Dedifferentiated amniotic fluid mesenchymal stem cell (primary cell): ENCODE results near the gene SSBP1.
"Not testable (repeated sequence)": the region's sequence is repeated elsewhere in the genome, so short reads cannot be mapped to it uniquely, and the experiment has no call there.

Experiments
- DNase-seq: peaks from one replicate; pipeline ENCODE4 v3.0.0-alpha.2; 2016; ENCODE audit errors: extremely low spot score

Gene SSBP1

DNA sequence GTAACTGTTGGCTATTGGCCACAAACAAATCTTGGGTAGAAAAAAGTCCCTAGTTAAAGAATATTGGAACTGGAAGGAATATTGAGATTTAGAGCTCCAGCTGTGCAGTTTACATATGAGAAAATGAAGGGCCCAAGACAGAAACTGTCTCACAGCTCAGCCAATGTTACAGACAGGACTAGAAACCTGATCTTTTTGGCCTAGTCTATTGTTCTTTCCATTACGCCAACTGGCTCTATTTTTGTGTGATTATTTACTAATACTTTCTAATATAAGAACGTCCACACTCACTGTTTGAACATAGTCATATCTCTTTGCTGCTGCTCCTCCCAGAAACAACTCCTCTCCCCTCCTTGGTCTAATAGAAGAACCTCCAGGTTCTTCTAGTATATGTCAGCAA, 28.8 kb upstream of the SSBP1 start:
- DNase-seq: no peak

DNA sequence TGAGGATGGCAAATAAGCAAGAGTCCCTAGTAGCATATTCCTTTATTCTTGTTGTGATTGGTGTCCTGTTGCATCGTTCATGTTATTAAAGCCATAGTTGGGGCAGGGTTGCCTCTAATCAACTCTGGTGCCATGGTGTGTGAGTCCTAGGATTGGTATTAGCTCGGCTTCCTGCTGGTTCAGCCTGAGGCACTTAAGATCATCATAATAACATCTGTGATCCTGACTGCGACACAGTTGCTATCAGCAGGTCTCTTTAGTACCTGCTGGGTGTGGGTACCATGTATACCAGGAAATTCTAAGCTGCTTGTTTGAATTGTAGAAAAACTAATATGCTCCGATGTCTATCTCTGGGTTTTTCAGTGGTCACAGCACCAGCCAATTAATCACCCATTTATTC, 28.4 kb upstream of the SSBP1 start:
- no peak for DNase-seq

DNA sequence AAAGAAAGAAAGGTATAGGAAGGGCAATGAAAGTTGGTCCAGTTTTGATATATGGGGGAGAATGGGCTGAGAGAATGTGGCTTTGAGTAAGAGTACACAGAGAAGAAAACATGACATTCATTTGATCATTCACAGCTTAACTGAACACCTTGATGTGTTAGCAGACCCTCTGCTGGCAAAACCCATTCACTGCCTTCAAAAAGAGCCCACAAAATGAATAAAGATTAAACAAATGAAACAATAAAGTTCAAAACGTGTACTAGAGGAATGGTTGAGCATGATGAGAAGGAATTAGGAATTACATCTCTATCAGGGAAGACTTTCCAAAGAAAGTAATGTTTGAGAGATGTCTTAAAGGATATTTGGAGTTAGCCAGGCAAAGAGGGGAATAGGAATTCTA, 27.9 kb upstream of the SSBP1 start:
- DNase-seq: no peak

DNA sequence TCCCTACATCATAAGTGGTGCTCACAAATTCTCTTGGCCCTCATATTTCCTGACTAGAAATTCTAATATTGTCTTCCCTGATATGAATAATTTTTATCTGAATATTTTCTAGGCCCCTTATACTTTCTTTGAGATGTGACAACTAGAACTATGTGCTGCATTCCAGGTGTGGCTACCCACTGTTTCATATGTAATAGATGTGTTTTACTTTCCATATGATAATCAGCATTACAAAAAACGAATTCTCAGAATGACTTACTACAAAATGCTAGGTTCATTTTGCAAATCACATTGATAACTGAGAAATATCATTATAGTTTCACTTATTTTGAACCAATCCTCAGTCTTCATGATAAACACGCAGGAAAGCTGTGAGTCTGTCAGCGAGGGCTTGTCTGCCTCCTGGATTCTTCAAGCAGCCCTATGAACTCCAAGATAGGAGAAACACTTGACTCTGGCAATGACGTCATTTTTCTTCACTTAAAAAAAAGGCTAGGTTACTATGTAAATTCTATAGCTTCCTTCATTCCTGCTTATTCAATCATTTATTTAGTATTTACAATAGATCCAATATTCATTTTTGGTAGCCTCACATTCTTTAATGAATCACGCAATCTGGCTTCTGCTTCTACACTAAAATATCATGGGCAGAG, 25.4 kb upstream of the SSBP1 start:
- no peak for DNase-seq

DNA sequence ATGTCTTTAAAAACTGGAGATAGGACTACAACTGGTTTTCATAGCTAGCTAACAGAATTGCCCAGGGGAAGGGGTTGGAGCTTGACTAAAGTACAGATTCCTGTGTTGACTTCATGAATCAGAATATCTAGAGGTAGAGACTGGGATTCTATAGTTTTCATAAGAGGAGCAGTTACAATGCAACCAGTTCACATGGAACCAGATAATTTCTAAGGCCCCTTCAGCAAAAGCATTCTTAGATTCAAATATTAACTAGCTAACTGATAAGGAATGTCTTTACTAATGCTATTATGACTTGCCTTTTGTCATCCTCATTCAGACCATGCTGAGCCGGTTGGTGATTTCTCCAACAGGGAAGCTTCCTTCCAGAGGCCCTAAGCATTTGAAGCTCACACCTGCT, 24.3 kb upstream of the SSBP1 start:
- DNase-seq: no peak

DNA sequence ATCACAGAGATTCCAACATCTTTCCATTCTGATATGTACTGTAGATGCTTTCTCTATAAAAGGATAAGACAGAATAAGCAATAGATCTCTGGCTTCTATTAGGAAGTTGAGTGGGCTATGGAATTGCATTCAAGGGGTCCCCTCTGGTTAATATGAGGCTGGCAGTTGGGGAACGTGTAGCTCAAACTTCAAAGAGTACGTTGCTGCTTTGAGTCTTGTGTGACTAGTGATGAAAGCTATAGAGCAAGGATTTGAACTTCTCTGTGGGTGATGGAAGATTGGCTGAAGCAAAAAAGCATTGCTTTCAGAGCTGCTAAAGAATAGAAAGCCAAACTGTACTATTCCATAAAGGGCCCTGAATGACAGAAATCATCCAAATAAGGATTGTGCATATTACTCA, 23.6 kb upstream of the SSBP1 start:
- DNase-seq: no peak

DNA sequence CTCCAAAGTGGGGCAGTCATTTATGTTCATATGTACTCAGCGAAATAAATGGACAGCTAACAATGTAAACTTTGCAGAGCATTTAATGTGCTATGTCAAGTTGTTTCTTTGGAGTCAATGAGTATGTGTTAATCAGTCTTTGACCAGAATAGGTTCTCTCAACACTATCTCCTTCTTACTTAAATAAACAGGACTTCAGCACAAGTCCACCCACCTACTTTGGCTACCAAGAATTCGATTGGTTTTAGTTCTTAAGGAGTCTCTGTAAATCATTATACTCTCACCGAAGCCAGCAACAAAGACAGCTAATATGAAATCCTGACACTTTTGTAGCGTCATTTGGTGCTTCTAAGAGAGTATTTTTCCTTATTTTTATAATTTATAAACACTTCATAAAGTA, 23.1 kb upstream of the SSBP1 start:
- no peak for DNase-seq

DNA sequence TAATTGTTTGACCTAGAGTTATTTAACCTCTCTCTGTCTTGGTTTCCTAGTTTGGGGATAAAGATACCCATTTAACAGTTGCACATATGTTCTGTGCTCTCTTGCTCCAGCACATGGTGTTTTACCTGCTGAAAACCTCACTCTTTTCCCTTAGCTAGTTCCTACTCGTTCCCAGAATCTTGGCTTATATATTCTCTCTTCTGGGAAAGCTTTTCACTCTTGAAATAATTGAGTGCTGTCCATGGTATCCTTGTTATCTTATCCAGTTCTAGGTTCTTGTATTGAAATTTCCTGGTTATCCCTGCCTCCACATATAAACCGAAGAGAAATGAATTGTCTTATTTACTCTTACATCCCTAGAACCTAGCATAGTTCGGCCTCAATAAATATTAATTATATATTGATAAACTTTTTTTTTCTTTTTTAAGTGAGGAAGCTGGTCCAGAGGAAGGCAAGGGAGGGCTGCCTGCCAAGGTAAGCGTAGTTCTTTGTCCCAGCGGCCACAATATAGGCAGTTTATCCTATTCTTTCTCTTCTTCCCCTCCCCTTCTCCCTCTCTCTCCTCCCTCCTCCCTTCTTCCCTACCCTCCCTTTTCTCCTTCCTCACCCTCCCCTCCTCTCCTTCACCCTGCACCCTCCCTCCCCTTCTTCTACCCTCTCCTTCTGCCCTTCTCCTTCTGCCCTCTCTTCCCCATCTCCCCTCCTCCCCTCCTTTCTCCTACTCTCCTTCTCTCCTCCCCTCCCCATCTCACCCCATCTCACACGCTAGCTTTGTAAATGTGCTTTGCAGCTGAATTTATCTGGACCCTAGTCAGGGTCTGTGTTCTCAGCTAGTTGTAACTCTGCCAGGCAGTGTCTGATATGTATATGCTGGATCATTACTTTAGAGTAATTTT, 22.1 kb upstream of the SSBP1 start:
- DNase-seq: no peak

DNA sequence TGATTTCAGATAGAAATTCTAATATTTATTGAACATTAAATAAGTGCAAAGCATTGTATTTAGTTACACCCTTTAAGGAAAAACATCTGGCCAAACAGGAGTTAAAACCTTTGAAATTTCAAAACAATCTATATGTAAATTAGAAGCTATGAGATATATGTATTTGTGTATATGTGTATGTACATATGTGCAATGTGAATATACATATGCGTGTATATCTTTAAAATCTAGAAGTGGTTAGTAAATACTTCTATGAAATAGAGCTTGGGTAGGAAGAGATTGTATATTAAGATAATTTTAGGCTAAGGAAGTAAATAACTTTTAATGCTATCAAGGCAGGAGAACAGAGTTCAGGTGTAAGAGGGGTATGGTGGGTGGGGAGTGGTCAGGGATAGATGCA, 20.7 kb upstream of the SSBP1 start:
- DNase-seq: no peak

DNA sequence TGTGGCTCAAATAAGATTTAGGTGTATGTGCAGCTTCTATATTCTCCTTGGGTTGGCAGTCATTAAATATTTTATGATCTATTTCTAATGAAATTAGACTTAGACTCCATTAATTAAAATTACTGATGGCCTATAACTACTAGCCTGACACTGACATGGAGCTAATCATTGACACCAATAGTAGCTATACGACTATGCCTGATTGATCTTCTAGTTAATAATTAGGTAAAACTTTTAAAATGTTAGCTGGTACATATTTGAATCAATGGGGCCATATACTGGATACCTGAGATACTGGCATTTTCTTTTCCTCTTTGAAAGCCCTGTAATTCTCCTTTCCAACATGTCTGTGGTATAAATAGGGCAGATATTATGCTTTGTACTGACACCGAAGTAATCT, 15.6 kb upstream of the SSBP1 start:
- DNase-seq: no peak

DNA sequence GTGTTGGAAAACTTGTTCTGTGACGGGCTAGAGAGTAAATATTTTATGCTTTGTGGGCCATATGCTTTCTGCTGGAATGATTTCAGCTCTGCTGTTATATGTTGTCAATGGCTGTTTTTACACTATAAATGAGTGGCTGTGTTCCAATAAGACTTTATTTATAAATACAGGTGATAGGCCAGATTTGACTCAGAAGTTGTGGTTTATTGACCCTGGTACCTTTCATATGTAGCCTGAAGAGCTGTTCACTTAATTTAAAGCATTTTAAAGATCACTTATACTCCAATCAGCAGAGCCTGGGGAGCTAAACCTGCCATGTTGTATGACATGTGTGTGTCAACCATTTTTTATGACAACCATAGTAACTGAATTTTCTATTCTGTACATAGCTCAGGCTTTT, 9.1 kb upstream of the SSBP1 start:
- no peak for DNase-seq

DNA sequence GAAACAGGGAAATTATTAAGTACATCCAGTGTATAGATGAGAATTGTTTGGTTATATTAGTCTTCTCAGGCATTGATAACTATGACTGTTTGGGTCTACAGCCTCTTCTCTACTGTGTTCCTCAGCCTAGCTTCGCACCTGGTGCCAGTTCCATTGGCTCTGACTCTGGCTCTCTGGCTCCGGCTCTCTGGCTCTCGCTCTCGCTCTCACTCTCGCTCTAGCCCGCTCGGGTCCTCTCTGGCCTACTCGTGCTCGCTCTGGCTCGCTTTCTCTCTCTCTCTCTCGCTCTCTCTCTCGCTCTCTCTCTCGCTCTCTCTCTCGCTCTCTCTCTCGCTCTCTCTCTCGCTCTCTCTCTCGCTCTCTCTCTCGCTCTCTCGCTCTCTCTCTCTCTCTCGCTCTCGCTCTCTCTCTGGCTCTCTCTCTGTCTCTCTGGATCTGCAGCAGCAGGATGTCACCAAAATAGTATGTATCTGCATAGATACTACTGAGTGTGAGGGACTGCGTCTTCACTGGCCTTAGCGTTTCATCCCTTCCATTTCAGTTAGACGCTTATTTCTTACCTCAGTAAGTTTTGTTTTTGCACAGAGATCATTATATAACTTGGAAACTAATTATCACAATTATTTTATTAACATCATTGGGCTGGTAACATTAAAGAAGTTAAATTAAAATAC, 6.5 kb upstream of the SSBP1 start:
- DNase-seq: no peak

DNA sequence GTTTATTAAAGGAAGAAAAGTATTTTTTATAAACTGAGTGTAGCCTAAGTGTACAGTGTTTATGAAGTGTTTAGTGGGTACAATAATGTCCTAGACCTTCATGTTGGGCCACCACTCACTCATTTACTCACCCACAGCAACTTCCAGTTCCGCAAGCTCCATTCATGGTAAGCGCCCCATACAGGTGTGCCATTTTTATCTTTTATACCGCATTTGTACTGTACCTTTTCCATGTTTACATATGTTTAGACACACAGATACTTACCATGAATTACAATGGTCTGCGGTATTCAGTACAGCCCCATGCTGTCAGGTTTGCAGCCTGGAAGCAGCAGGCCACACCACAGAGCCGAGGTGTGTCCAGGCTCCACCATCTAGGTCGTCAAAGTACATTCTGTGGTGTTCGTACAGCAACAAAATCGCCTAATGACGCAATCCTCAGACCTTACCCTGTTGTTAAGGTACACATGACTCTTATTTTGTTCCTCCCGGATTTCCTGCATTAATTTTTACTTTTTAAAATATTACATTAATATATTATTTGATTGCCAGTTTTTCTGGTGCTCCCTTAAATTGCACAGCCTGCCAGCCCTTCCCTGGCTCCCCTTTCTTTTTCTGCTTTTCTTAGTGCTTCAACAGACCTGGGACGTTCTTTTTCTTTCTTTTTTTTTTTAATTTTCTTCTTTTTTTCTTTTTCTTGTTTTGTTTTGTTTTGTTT, 881 bp upstream of the SSBP1 start:
- no peak for DNase-seq

DNA sequence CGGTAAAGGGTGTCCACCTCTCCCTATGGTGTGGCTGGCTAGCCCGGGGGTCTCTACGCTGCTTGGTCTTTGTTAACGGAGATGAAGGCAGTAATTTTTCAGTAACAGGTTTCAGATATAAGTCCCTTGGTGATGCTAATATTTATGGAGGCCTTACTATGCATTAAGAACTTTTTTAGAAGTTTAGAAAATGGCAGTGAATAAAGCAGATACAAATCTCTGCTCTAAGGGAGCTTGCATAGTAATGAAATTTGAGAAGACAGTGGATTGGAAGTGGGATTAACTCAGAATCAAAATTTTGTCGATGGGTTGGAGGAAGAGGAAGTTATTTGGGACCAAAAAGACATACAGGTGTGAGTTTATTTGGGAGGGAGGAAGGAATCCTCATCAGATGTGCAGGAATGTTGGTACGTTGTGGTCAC, 445 bp downstream of the SSBP1 start:
- DNase-seq: no peak

DNA sequence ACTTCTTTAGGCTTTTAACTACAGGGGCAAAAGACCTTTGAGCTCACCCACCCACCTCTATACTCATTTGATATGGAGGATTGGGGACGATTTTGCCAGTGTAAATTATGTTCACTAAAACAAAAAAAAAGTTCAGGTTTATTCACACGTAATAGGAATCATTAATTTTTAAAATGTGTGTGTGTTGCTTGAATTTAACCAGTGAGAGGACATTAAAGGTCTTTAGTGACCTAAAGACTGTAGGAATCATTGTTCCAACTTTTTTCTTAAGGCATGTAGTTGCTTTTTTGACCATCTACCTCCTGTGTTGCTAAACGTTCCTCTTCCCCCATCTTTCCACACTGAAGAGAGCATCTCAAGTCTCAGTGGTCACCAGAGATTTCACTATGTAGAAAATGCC, 1.1 kb downstream of the SSBP1 start:
- no peak for DNase-seq

DNA sequence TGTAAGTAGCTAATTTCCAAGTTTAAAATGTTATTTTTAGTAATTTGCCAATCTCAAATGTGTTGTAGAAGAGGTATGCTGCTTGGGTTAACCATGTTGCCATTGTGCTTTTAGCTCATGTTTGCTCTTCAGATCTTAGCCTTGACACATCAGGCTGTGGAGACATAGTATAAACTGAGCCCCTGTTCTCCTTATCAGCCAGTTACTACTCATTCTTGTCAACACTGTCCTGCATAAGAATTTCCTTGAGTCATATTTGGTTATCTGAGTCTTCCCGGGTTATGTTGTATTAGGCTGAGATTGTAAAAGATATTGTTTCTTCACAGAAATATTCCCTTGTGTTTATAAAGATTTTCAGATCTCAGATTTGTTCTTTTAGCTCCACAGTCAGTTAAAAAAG, 4.1 kb downstream of the SSBP1 start:
- DNase-seq: no peak

DNA sequence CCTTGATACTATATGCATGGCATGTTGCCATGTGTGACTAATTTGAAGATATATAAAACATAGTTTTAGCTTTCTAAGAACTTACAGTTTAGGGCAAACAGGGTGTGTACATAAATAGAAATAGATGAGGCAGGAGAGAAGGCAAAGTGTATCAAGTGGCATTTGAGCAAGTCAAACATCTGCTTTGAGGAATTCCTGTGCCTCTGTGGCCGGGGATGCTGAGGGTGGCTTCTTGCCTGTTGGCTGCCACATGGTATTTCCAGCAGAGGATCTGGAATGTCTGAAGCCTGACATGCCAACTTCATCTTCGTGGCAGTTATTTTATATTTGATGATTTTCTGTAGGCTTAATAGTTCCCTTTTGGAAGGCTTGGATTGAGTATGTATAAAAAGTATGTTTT, 6.0 kb downstream of the SSBP1 start:
- no peak for DNase-seq

DNA sequence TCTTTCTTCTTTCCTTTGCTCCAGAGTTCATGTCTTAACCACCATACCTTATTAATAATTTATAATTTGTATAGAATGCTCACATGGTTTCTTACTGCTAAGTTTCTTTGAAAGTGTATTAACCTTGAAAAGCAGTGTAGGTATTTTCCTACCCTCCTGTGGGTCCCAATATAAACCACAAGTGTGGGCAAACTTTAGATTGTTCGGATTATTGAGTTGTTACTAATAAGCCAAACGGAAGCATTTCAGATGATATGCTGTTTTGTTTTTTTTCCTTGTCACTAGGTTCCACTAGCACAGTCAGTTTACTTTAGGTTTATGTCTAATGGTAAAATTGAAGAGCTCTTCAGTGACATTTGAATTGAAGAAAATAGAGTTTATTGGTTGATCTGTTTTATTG, 10.2 kb downstream of the SSBP1 start:
- no peak for DNase-seq

DNA sequence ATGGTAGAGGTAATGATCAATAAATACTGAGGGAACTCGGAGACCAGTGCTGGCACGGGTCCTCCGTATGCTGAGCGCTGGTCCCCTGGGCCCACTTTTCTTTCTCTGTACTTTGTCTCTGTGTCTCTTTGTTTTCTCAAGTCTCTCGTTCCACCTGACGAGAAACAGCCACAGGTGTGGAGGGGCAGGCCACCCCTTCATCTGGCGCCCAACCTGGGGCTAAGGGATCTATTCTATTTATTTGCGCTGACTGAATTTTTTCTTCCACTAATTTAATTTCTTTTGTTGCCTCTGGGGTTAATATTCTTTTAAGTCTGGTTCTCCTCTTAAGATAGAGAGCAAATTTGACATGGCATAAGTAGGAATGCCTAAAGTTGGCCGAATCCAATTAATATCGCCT, 13.7 kb downstream of the SSBP1 start:
- DNase-seq: not testable (repeated sequence)

DNA sequence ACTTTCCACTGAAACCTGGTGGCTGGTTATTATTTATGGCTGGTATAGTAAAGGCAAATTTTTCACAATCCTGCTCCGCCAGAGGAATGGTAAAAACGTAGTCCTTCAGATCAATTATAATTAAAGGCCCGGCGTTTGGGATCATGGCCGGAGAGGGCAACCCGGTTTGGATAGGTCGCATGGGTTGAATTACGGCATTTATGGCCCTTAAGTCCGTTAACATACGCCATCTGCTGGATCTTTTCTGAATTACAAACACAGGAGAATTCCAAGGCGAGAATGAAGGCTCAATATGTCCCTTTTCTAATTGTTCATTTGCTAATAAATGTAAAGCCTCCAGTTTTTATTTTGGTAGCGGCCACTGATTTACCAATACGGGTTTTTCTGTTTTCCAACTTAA, 14.5 kb downstream of the SSBP1 start:
- no peak for DNase-seq

DNA sequence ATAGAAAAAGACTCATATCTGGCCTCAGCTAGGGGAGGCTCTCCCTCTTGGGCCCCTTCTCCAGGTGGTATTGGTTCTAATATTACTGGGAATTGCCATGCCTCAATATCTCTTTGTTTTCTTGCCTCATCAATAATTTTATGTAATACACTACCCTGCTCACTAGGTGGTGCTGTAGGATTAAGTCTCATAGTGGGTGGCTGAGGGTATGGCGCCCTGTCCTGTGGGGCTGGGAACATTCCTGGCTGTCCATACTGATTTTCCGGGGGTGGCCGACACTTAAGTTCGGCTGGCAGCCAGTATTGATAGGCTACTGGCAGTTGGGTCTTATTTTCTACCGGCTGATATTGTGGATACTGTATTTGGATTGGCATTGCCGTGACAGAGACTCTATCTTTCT, 16.8 kb downstream of the SSBP1 start:
- DNase-seq: no peak

DNA sequence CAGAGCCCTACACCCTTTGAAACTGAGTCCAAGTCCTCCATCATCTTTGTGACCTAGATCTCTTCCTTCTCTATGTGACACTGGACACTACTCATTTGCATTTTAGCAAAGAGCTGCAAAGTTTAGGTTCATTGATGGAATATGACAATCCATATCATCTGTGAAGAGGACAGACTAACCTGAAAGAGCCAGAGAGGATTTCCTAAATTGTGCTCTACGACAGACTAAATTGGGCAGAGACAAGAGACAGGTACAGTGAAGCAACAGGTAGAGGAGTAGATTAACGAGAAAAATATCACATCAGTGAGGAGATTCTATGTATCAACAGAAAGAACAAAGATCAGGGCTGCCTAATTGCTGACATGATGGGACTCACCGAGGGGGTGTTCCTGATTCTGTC, 25.6 kb downstream of the SSBP1 start, which contains the start of gene TAS2R3:
TSS of gene TAS2R3 (plus strand) at position 301 of the 400 bp plus-strand sequence. CDS start at position 363, 62 bp downstream.
- no peak for DNase-seq
